Activated T-cell treated with anti-CD3 and anti-CD28 coated beads, Interleukin-2, amount 50 U/mL, for 24 hours (primary cell): ENCODE data around the gene HTR1E.
"Not testable (repeated sequence)": the region's sequence is repeated elsewhere in the genome, so short reads cannot be mapped to it uniquely, and the experiment has no call there.

Source experiments
- DNase-seq: peaks from one replicate; pipeline ENCODE4 v3.0.0-alpha.2; 2020
- H3K27ac Mint-ChIP-seq: 2 replicates; pipeline ENCODE4 v1.8.0; 2020; ENCODE audit warnings: mild to moderate bottlenecking, mixed read lengths
- H3K27me3 Mint-ChIP-seq: 2 replicates; pipeline ENCODE4 v1.8.0; 2020; ENCODE audit warnings: mixed read lengths
- H3K36me3 Mint-ChIP-seq: 2 replicates; pipeline ENCODE4 v1.8.0; 2020; ENCODE audit warnings: low read depth, mixed read lengths
- H3K4me1 Mint-ChIP-seq: 2 replicates; pipeline ENCODE4 v1.8.0; 2020; ENCODE audit warnings: low read depth, mixed read lengths
- H3K4me3 Mint-ChIP-seq: 2 replicates; pipeline ENCODE4 v1.8.0; 2020; ENCODE audit warnings: mild to moderate bottlenecking, moderate library complexity, mixed read lengths
- H3K9me3 Mint-ChIP-seq: 2 replicates; pipeline ENCODE4 v1.8.0; 2020; ENCODE audit warnings: mixed read lengths

HTR1E gene, protein sequence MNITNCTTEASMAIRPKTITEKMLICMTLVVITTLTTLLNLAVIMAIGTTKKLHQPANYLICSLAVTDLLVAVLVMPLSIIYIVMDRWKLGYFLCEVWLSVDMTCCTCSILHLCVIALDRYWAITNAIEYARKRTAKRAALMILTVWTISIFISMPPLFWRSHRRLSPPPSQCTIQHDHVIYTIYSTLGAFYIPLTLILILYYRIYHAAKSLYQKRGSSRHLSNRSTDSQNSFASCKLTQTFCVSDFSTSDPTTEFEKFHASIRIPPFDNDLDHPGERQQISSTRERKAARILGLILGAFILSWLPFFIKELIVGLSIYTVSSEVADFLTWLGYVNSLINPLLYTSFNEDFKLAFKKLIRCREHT

GRCh38 chr6:86937219-86938079 lies at the start of gene HTR1E:
Gene HTR1E, plus strand, starts transcription at chr6:86937528. Its CDS starts 77,807 bp downstream, at chr6:87015335.
- Mint-ChIP-seq H3K4me3 (no peak within 1 kb of the TSS), H3K36me3 (no peaks in the 10 kb centered on the region), H3K27me3 (peaks cover 49% of the 10 kb centered on the region), H3K9me3 (no peaks in the 10 kb centered on the region), H3K27ac (no peak within 1 kb of the TSS), H3K4me1 (no peaks in the 10 kb centered on the region)
- peak; percentile 30 for DNase-seq

DNA sequence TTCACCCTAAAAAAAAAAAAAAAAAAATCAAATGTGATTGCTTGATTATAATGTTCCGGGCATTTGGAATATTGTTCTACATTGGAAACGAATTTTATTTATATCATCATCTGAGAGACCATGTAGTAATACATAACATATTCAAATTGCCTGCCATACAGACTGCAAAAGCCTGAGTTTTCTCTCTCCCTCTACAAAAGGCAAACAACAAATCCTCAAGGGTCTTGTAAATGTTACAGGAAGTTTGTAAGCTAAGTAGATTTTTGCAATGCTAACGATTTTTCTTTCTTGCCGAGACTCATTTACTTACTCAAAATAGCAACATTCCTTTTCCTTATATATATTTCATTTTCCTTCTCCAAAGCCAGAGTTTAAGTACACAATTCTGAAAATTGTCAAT lies 49.0 kb upstream of the HTR1E start:
- no peak overlapping the region for H3K4me3 Mint-ChIP-seq
- no peak overlapping the region for H3K27ac Mint-ChIP-seq
- peaks cover 5% of the 10 kb centered on the region for H3K9me3 Mint-ChIP-seq
- no peak for DNase-seq
- no peaks in the 10 kb centered on the region for H3K4me1 Mint-ChIP-seq
- no peaks in the 10 kb centered on the region for H3K36me3 Mint-ChIP-seq
- H3K27me3 Mint-ChIP-seq: no peaks in the 10 kb centered on the region

DNA sequence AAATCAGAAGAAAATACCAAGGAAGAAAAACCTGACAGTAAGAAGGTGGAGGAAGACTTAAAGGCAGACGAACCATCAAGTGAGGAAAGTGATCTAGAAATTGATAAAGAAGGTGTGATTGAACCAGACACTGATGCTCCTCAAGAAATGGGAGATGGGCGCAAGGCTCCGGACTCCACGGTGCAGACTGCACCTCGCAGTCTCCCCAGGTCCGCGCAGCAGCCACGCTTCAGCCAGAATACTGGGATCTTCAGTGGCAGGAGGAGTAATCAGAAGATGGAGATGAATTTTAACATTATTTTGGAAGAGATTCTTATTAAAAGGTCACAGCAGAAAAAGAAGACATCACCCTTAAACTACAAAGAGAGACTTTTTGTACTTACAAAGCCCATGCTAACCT lies 40.1 kb upstream of the HTR1E start:
- H3K27ac Mint-ChIP-seq, H3K27me3 Mint-ChIP-seq, H3K9me3 Mint-ChIP-seq, DNase-seq, H3K4me1 Mint-ChIP-seq, H3K36me3 Mint-ChIP-seq, H3K4me3 Mint-ChIP-seq: not testable (repeated sequence)

DNA sequence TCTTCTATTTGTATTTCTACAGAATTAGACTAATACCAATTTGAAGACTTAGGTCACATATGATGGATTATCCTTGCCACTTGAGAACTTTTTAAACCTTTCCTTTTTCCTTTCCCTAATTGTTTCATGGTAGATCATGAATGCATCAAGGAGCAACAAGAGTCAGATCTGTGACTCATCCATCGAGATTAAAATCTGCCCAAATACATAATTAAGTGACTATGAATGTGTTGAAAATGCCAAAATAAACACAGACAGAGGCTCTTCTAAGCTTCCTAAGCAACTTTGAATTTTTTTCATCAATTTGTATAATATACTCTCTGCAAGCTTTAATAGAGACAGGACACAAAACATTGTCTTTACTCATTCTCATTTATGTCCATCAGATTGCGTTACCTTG lies 23.5 kb upstream of the HTR1E start:
- H3K4me1 Mint-ChIP-seq: no peaks in the 10 kb centered on the region
- H3K27me3 Mint-ChIP-seq: no peaks in the 10 kb centered on the region
- no peak for DNase-seq
- H3K4me3 Mint-ChIP-seq: no peak overlapping the region
- H3K9me3 Mint-ChIP-seq: no peaks in the 10 kb centered on the region
- no peak overlapping the region for H3K27ac Mint-ChIP-seq
- no peaks in the 10 kb centered on the region for H3K36me3 Mint-ChIP-seq

DNA sequence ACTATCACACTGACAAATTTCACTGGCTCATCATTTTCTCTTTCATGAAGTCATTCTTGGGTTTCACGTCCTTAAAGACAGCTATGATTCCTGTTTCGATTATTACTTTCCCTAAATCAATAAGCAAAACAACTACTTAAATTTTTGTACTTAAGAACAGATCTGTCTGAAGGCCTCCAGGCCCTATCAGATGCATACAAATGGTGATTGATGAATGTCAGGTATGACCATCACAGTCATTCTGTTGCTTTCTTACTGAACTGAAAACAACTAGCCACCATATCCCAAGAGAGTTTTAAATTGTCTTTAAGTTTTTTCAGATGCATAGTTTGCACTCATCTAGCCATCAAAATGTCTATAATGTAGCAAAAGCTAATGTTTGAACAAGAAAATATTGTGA lies 20.9 kb upstream of the HTR1E start:
- H3K36me3 Mint-ChIP-seq: no peaks in the 10 kb centered on the region
- no peak overlapping the region for H3K27ac Mint-ChIP-seq
- H3K4me1 Mint-ChIP-seq: no peaks in the 10 kb centered on the region
- H3K9me3 Mint-ChIP-seq: peaks cover 5% of the 10 kb centered on the region
- no peak for DNase-seq
- H3K27me3 Mint-ChIP-seq: no peaks in the 10 kb centered on the region
- H3K4me3 Mint-ChIP-seq: no peak overlapping the region

- not testable (repeated sequence) for H3K27ac Mint-ChIP-seq, H3K4me3 Mint-ChIP-seq
Observed at GRCh38 chr6:86927138-86927537, 10.2 kb upstream of the HTR1E start.

DNA sequence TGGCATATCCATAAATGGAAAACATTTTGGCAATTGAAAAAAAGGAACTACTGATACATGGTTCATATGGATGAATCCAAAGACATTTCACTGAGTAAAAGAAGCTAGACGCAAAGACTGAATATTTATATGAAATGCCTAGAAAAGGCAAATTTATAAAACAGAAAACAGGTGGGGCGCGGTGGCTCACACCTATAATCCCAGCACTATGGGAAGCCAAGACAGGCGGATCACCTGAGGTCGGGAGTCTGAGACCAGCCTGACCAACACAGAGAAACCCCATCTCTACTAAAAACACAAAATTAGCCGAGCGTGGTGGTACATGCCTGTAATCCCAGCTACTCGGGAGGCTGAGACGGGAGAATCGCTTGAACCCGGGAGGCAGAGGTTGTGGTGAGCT lies 9.5 kb upstream of the HTR1E start:
- DNase-seq, H3K9me3 Mint-ChIP-seq, H3K36me3 Mint-ChIP-seq, H3K4me3 Mint-ChIP-seq, H3K27ac Mint-ChIP-seq, H3K27me3 Mint-ChIP-seq, H3K4me1 Mint-ChIP-seq: not testable (repeated sequence)

More at GRCh38 chr6:86927138-86927537, 10.2 kb upstream of the HTR1E start:
- H3K9me3 Mint-ChIP-seq, DNase-seq, H3K27me3 Mint-ChIP-seq, H3K36me3 Mint-ChIP-seq, H3K4me1 Mint-ChIP-seq: not testable (repeated sequence)

DNA sequence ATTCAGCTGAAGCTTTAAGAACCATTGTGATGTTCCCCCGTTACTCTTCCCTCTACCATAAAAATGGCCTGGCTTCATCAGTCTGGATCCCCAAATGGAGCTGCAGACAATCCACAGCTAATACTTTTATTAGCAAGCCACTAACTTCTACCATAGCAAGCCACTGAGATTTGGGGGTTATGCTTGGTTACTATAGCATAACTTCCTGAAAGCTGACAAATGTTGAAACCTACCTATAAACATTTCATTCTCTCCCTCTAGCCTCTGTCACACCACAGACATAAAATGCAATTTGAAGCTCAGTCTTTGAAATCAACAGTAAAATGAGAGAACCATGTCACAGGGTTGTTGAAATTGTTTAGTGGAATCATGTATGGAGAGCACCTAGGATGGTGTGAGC lies 3.0 kb upstream of the HTR1E start:
- no peaks in the 10 kb centered on the region for H3K4me1 Mint-ChIP-seq

GRCh38 chr6:86936834-86937218 lies 502 bp upstream of the HTR1E start:
- H3K9me3 Mint-ChIP-seq: no peaks in the 10 kb centered on the region
- no peak overlapping the region for H3K4me3 Mint-ChIP-seq
- no peaks in the 10 kb centered on the region for H3K36me3 Mint-ChIP-seq
- no peak overlapping the region for H3K27ac Mint-ChIP-seq
- H3K4me1 Mint-ChIP-seq: no peaks in the 10 kb centered on the region
- DNase-seq: no peak
- peaks cover 49% of the 10 kb centered on the region for H3K27me3 Mint-ChIP-seq

More for the DNA sequence above, 3.0 kb upstream of the HTR1E start:
- DNase-seq: no peak
- Mint-ChIP-seq H3K27me3 (peaks cover 38% of the 10 kb centered on the region), H3K9me3 (no peaks in the 10 kb centered on the region), H3K4me3 (no peak overlapping the region), H3K27ac (no peak overlapping the region), H3K36me3 (no peaks in the 10 kb centered on the region)

- peaks cover 49% of the 10 kb centered on the region for H3K27me3 Mint-ChIP-seq
- no peak for DNase-seq
- no peaks in the 10 kb centered on the region for H3K36me3 Mint-ChIP-seq
- no peak overlapping the region for H3K4me3 Mint-ChIP-seq
- no peaks in the 10 kb centered on the region for H3K9me3 Mint-ChIP-seq
- H3K4me1 Mint-ChIP-seq: no peaks in the 10 kb centered on the region
- no peak overlapping the region for H3K27ac Mint-ChIP-seq
Observed at GRCh38 chr6:86938814-86939213, 1.5 kb downstream of the HTR1E start.

- no peak for DNase-seq
- Mint-ChIP-seq H3K4me1 (no peaks in the 10 kb centered on the region), H3K27ac (no peak overlapping the region), H3K4me3 (no peak overlapping the region), H3K27me3 (peaks cover 36% of the 10 kb centered on the region), H3K36me3 (no peaks in the 10 kb centered on the region), H3K9me3 (no peaks in the 10 kb centered on the region)
Observed at GRCh38 chr6:86941461-86941860, 4.1 kb downstream of the HTR1E start.

DNA sequence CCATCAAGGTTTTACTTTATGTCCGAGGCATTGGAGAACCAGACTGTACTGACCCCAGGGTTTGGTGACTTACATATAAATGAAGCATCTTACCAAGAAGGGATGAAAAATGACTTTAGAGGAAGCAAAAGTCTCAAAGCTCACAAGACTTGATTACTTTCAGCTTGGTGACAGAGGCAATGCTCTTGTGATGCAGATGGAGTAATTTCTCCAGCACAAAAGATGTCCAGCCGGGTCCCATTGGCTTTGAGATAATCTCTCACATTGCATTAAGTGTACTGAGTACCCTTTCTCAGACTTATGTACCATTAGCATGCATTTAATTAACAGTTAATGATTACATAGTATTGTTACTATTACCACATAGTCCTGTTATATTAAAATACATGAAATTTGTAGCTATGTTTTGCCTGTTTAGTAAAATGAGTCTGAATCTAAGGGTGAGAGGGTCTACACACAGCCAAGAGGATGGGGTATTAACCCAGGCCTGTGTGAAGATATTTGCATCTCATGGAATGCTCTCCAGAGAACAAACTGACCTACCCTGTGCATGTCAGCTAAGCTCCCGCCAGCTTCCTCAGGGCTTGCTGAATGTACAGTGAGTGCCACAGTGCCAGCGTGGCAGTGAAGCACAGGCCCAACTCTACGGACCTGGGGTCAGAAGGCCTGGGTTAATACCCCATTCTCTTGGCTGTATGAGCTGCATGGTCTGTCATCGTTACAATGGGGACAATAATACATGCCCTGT lies 5.6 kb downstream of the HTR1E start:
- Mint-ChIP-seq H3K27ac (no peak overlapping the region), H3K4me1 (no peaks in the 10 kb centered on the region), H3K27me3 (peaks cover 21% of the 10 kb centered on the region), H3K36me3 (no peaks in the 10 kb centered on the region), H3K4me3 (no peak overlapping the region), H3K9me3 (no peaks in the 10 kb centered on the region)
- no peak for DNase-seq

- DNase-seq: no peak
- Mint-ChIP-seq H3K4me1 (no peaks in the 10 kb centered on the region), H3K9me3 (no peaks in the 10 kb centered on the region), H3K27ac (no peak overlapping the region), H3K4me3 (no peak overlapping the region), H3K27me3 (peaks cover 12% of the 10 kb centered on the region), H3K36me3 (no peaks in the 10 kb centered on the region)
Observed at GRCh38 chr6:86943819-86944407, 6.6 kb downstream of the HTR1E start.

DNA sequence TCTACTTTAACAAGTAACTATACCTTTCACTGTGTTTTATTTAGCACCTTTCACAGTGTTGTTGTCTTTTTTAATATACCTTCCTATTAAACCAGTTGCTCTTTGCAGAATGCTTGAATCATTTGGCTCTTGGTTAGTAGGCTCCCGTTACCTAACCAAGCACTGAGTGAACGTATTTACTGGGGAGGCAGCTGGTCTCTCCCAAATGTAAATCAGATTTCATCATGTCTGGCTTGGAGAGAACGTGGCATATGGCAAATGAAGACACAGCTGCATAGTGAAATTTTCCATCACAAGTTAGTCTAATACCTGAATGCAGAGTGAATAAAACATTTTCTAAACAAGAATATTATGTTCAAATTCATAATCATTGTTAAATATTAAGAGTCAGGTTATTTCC lies 12.4 kb downstream of the HTR1E start:
- no peak for DNase-seq
- Mint-ChIP-seq H3K9me3 (no peaks in the 10 kb centered on the region), H3K27me3 (no peaks in the 10 kb centered on the region), H3K4me3 (no peak overlapping the region), H3K36me3 (no peaks in the 10 kb centered on the region), H3K4me1 (no peaks in the 10 kb centered on the region), H3K27ac (no peak overlapping the region)
